Amniotic epithelial cell (primary cell): ENCODE measurements around the gene MSN.
"Not testable (repeated sequence)": the region's sequence is repeated elsewhere in the genome, so short reads cannot be mapped to it uniquely, and the experiment has no call there.

Experiments
- DNase-seq: peaks from one replicate; pipeline ENCODE4 v3.0.0-alpha.2; 2010; ENCODE audit warnings: low read depth

Gene MSN

GRCh38 chrX:65718538-65718937, 51.1 kb downstream of the MSN start:
- DNase-seq, result no peak

- DNase-seq, result no peak
Measured at GRCh38 chrX:65720381-65720964, 53.0 kb downstream of the MSN start.

GRCh38 chrX:65723706-65724105, 56.3 kb downstream of the MSN start:
- peak; percentile 40 for DNase-seq

- no peak for DNase-seq
Measured at GRCh38 chrX:65726715-65727114, 59.3 kb downstream of the MSN start.

- no peak for DNase-seq
Measured at GRCh38 chrX:65731684-65732289, 64.3 kb downstream of the MSN start.

- no peak for DNase-seq
Measured at GRCh38 chrX:65740909-65741308, 73.5 kb downstream of the MSN start.

- no peak for DNase-seq
Measured at GRCh38 chrX:65741823-65742222, 74.4 kb downstream of the MSN start.

GRCh38 chrX:65744965-65745364, 77.5 kb downstream of the MSN start:
- DNase-seq, result peak; percentile 62

- DNase-seq, result peak; percentile 31
Measured at GRCh38 chrX:65745427-65745826, 78.0 kb downstream of the MSN start.

- peak; percentile 2 for DNase-seq
Measured at GRCh38 chrX:65745992-65746391, 78.5 kb downstream of the MSN start.

GRCh38 chrX:65750674-65751469, 83.4 kb downstream of the MSN start:
- DNase-seq, result no peak

- no peak for DNase-seq
Measured at GRCh38 chrX:65751519-65751918, 84.1 kb downstream of the MSN start.

GRCh38 chrX:65752294-65752693, 84.8 kb downstream of the MSN start:
- DNase-seq, result no peak

- no peak for DNase-seq
Measured at GRCh38 chrX:65755786-65756185, 88.3 kb downstream of the MSN start.

- DNase-seq, result no peak
Measured at GRCh38 chrX:65757943-65758342, 90.5 kb downstream of the MSN start.

GRCh38 chrX:65758505-65758904, 91.1 kb downstream of the MSN start:
- no peak for DNase-seq

- DNase-seq, result not testable (repeated sequence)
Measured at GRCh38 chrX:65759525-65759924, 92.1 kb downstream of the MSN start.

GRCh38 chrX:65769564-65770292, 102.3 kb downstream of the MSN start:
- DNase-seq, result no peak

GRCh38 chrX:65772842-65773241, 105.4 kb downstream of the MSN start:
- DNase-seq, result no peak

GRCh38 chrX:65781845-65782244, 114.4 kb downstream of the MSN start:
- DNase-seq, result no peak

- no peak for DNase-seq
Measured at GRCh38 chrX:65783746-65784145, 116.3 kb downstream of the MSN start.
